Central memory CD8-positive, alpha-beta T cell (primary cell): Measurements from ENCODE around the gene CXorf65.

Experiments
- ATAC-seq: fragments of 150-1000 bp; cut with Tn5 transposase; replicated peaks from 2 replicates; pipeline ENCODE4 v1.10.0; 2022; ENCODE audit warnings: mild to moderate bottlenecking, moderate FRiP score, moderate number of reproducible peaks; ENCODE audit not compliant: poor library complexity, severe bottlenecking; ENCODE audit errors: extremely low read depth
- DNase-seq, 2 donors: peaks; one replicate each; pipeline ENCODE4 v3.0.0; 2021; ENCODE audit warnings: low spot score in 2 of 2
- H3K27ac Mint-ChIP-seq: one replicate; pipeline ENCODE4 v1.8.0; 2022; ENCODE audit warnings: low read depth, mild to moderate bottlenecking, moderate library complexity, mixed read lengths
- H3K27me3 Mint-ChIP-seq: one replicate; pipeline ENCODE4 v1.8.0; 2022; ENCODE audit warnings: mixed read lengths
- H3K36me3 Mint-ChIP-seq: one replicate; pipeline ENCODE4 v1.8.0; 2022; ENCODE audit warnings: mild to moderate bottlenecking, moderate library complexity, mixed read lengths; ENCODE audit not compliant: insufficient read depth
- H3K4me1 Mint-ChIP-seq: one replicate; pipeline ENCODE4 v1.8.0; 2022; ENCODE audit warnings: mixed read lengths
- H3K4me3 Mint-ChIP-seq: one replicate; pipeline ENCODE4 v1.8.0; 2022; ENCODE audit warnings: mild to moderate bottlenecking, moderate library complexity, mixed read lengths
- H3K9me3 Mint-ChIP-seq: one replicate; pipeline ENCODE4 v1.8.0; 2022; ENCODE audit warnings: mixed read lengths

CXorf65 gene

GRCh38 chrX:71118985-71119535 is 12.5 kb upstream of the CXorf65 start:
- Mint-ChIP-seq H3K4me3 (peak overlapping the region; percentile 84), H3K36me3 (peaks cover 25% of the 10 kb centered on the region), H3K4me1 (peaks cover 29% of the 10 kb centered on the region), H3K27ac (peak overlapping the region; percentile 91), H3K27me3 (no peaks in the 10 kb centered on the region), H3K9me3 (no peaks in the 10 kb centered on the region)
- DNase-seq (no peak), ATAC-seq (peak; percentile 41)

GRCh38 chrX:71118032-71118984 is 11.8 kb upstream of the CXorf65 start, which contains the start of gene MED12:
TSS of gene MED12 (plus strand) at chrX:71118596. CDS start at chrX:71118755, 159 bp downstream.
- Mint-ChIP-seq H3K27ac (peak within 1 kb of the TSS; percentile 91), H3K9me3 (no peaks in the 10 kb centered on the region), H3K27me3 (no peaks in the 10 kb centered on the region), H3K36me3 (peaks cover 20% of the 10 kb centered on the region), H3K4me3 (peak within 1 kb of the TSS; percentile 84), H3K4me1 (peaks cover 27% of the 10 kb centered on the region)
- DNase-seq (peak; percentile 60 to 70), ATAC-seq (peak; percentile 90)

GRCh38 chrX:71117358-71117757 is 10.8 kb upstream of the CXorf65 start:
- ATAC-seq (no peak), DNase-seq (no peak)
- Mint-ChIP-seq H3K27me3 (no peaks in the 10 kb centered on the region), H3K4me1 (peaks cover 24% of the 10 kb centered on the region), H3K9me3 (no peaks in the 10 kb centered on the region), H3K36me3 (peaks cover 11% of the 10 kb centered on the region), H3K27ac (no peak overlapping the region), H3K4me3 (peak overlapping the region; percentile 23)

GRCh38 chrX:71111921-71112431 is 5.4 kb upstream of the CXorf65 start:
- Mint-ChIP-seq H3K9me3 (no peaks in the 10 kb centered on the region), H3K4me3 (peak overlapping the region; percentile 99), H3K4me1 (peaks cover 48% of the 10 kb centered on the region), H3K27me3 (no peaks in the 10 kb centered on the region), H3K27ac (peak overlapping the region; percentile 99), H3K36me3 (peaks cover 45% of the 10 kb centered on the region)
- ATAC-seq (peak; percentile 55), DNase-seq (no peak)

- Mint-ChIP-seq H3K4me3 (peak within 1 kb of the TSS; percentile 99), H3K4me1 (peaks cover 53% of the 10 kb centered on the region), H3K36me3 (peaks cover 51% of the 10 kb centered on the region), H3K9me3 (no peaks in the 10 kb centered on the region), H3K27me3 (no peaks in the 10 kb centered on the region), H3K27ac (peak within 1 kb of the TSS; percentile 99)
- DNase-seq = peak in 1 of 2 donors; percentile 80
- ATAC-seq = peak; percentile 92
These were observed 4.8 kb upstream of the CXorf65 start, which contains the start of gene IL2RG for GRCh38 chrX:71111141-71111843. TSS of gene IL2RG (minus strand) at chrX:71111577. CDS start at chrX:71111539, 38 bp downstream.

- ATAC-seq (no peak), DNase-seq (no peak)
- H3K36me3 Mint-ChIP-seq = peaks cover 57% of the 10 kb centered on the region
These were observed 2.5 kb upstream of the CXorf65 start for GRCh38 chrX:71109051-71109450.

GRCh38 chrX:71107762-71108360 is 1.3 kb upstream of the CXorf65 start:
- H3K4me1 Mint-ChIP-seq = peaks cover 78% of the 10 kb centered on the region
- DNase-seq (no peak), ATAC-seq (no peak)
- H3K36me3 Mint-ChIP-seq = peaks cover 58% of the 10 kb centered on the region
- peak overlapping the region; percentile 99 for H3K4me3 Mint-ChIP-seq
- H3K27ac Mint-ChIP-seq = peak overlapping the region; percentile 99
- H3K9me3 Mint-ChIP-seq = no peaks in the 10 kb centered on the region
- no peaks in the 10 kb centered on the region for H3K27me3 Mint-ChIP-seq

More at GRCh38 chrX:71109051-71109450, 2.5 kb upstream of the CXorf65 start:
- Mint-ChIP-seq H3K27me3 (no peaks in the 10 kb centered on the region), H3K27ac (peak overlapping the region; percentile 99), H3K4me3 (peak overlapping the region; percentile 99), H3K9me3 (no peaks in the 10 kb centered on the region), H3K4me1 (peaks cover 66% of the 10 kb centered on the region)

GRCh38 chrX:71107245-71107644 is 705 bp upstream of the CXorf65 start:
- H3K4me1 Mint-ChIP-seq = peaks cover 78% of the 10 kb centered on the region
- H3K9me3 Mint-ChIP-seq = no peaks in the 10 kb centered on the region
- DNase-seq = no peak
- ATAC-seq = no peak
- H3K36me3 Mint-ChIP-seq = peaks cover 58% of the 10 kb centered on the region
- peak overlapping the region; percentile 91 for H3K27ac Mint-ChIP-seq
- H3K4me3 Mint-ChIP-seq = peak overlapping the region; percentile 99
- H3K27me3 Mint-ChIP-seq = no peaks in the 10 kb centered on the region

- Mint-ChIP-seq H3K4me3 (peak overlapping the region; percentile 99), H3K36me3 (peaks cover 44% of the 10 kb centered on the region), H3K9me3 (no peaks in the 10 kb centered on the region), H3K4me1 (peaks cover 77% of the 10 kb centered on the region), H3K27ac (peak overlapping the region; percentile 91), H3K27me3 (no peaks in the 10 kb centered on the region)
- DNase-seq (no peak), ATAC-seq (no peak)
These were observed 912 bp downstream of the CXorf65 start for GRCh38 chrX:71105628-71106027.

GRCh38 chrX:71103110-71103983 is 3.2 kb downstream of the CXorf65 start:
- Mint-ChIP-seq H3K9me3 (no peaks in the 10 kb centered on the region), H3K4me1 (peaks cover 78% of the 10 kb centered on the region), H3K36me3 (peaks cover 28% of the 10 kb centered on the region), H3K27me3 (no peaks in the 10 kb centered on the region), H3K27ac (peak overlapping the region; percentile 82), H3K4me3 (peak overlapping the region; percentile 78)
- DNase-seq = peak in 1 of 2 donors; percentile 50
- peak; percentile 63 for ATAC-seq

GRCh38 chrX:71102292-71102691 is 4.2 kb downstream of the CXorf65 start:
- ATAC-seq (no peak), DNase-seq (no peak)
- H3K36me3 Mint-ChIP-seq = peaks cover 19% of the 10 kb centered on the region
- H3K4me3 Mint-ChIP-seq = peak overlapping the region; percentile 78
- H3K27me3 Mint-ChIP-seq = no peaks in the 10 kb centered on the region
- peaks cover 72% of the 10 kb centered on the region for H3K4me1 Mint-ChIP-seq
- H3K9me3 Mint-ChIP-seq = no peaks in the 10 kb centered on the region
- H3K27ac Mint-ChIP-seq = peak overlapping the region; percentile 82
